DMS53 treated with DMSO at 0.1 percent for 48 hours (cell line): ENCODE results near the gene USP2.

Experiments used
- DNase-seq: peaks from one replicate; lab custom pipeline; 2025; ENCODE audit not compliant: unreplicated experiment; lab: John Stamatoyannopoulos, UW

The USP2 gene

DNA sequence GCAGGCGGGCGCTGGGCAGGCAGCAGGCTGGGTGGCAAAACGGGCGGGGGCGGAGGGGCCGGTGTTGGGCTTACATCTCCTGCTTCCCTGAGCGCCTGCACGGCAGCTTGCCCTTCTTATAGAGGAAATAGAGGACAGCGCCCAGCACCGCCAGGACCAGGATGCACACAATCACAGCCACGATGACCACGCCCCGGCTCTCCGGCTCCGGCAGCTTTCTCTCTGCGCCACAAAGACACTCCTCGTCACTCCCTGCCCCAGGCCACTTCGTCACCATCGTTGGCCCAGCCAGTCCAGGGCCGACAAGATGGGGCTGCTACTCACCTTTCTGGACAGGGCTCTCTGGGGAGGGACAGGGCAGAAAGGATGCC is 70.8 kb downstream of the USP2 start:
- no peak for DNase-seq

DNA sequence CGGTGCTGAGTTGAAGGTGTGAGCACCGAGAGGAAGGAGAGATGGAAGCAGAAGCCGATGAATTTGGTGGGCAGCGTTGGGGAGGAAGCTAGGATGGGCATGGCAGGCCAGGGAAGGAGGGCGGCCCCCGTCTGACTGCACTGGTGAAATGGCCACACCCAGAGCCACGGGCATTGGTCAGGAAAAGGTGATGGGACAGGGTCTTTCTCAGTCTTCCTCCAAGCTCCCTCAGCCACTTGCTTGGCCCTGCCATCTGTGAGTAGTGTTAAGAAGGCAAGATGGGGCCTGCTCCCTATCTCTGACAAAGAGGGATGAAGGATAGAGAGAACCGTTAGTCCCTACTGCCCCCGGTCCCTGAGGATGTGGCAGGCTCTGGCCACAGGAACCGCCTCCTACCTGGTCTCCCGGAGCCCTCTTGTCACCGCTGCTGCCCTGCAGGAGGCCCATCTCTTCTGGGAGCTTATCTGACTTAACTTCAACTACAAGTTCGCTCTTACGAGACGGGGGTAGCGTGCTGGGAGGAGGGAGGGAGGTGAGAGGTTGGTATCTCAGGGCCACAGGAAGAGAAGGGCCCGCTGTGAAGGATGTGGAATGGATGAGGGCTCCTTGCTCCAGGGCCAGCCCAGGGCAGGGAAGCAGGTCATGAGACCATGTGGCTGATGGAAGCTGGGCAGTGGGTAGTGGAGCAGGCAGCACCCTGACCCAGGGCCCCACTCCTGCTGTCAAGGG is 71.4 kb downstream of the USP2 start:
- DNase-seq = no peak

DNA sequence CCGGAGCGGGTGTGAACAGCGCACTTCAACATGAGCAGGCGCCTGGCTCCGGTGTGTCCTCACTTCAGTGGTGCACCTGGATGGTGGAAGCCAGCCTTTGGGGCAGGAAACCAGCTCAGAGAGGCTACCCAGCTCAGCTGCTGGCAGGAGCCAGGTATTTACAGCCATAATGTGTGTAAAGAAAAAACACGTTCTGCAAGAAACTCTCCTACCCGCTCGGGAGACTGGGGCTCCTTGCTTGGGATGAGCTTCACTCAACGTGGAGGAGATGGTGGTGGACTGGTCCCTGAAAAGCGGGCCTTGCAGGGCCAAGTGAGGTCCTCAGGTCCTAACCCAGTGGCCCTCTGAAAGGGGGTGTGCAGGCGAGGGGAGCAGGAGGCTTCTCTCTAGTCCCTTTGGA is 72.1 kb downstream of the USP2 start:
- no peak for DNase-seq

DNA sequence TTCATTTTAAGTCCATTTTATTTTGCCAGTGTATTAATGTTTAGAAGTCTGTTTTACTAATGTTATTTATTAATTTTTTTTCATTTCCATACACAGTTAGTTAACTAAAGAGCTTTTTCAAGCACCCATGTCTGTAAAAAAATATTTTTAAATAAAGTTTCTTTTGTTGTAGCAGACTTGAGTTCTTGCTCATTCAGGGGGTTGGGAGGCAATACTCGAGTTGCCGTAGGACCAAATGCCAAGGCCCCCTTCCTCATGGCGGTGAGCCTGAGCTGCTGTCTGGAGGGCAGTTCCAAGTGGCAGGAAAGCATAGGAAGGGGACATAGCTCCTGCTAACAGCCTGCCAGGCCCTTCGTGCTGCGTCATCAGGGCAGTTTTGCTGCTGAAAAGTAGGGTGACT is 73.5 kb downstream of the USP2 start:
- DNase-seq = no peak

DNA sequence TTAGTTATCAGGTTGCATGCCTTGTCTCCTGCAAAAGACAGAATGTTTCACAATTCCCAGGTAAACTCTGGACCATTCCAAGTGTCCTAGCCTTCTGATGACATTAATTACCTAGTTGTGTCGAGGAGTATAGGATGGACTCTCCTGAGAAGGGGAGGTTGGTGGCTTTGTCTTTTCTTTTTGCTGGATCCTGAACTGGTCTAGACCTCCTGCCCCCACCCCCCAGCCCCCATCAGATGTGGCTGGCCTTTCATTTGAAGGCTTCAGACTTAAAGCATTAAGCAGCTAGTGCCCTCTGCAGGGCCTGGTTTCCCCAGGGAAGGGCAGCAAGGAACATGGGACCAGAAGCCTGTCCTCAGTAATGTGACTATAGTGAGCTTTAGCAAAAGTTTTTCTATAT is 74.3 kb downstream of the USP2 start:
- DNase-seq = no peak

DNA sequence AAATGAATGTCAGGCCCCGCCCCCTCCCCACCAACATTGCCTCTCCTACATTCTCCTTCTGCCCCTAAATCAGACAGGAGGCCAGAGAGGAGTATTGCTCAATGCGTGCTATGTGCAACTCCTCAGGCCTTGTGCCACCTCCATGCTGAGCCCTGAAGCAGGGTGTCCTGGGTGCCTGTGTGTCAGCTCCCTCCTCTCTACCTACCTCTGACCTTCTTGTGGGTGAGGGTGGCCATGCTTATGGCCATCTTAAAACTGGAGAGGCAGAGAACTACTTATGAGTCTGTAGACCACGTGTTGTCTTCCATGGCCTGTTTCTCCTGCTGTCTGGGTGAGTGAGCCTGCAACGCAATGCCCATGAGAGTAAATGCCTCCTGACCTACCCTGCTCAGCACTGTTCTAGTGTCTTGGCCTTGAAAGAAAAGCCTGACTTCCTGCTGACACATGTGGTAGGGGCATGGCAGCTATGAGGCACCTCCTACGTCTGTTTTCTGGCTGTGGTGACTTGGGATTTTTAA is 75.1 kb downstream of the USP2 start:
- no peak for DNase-seq

DNA sequence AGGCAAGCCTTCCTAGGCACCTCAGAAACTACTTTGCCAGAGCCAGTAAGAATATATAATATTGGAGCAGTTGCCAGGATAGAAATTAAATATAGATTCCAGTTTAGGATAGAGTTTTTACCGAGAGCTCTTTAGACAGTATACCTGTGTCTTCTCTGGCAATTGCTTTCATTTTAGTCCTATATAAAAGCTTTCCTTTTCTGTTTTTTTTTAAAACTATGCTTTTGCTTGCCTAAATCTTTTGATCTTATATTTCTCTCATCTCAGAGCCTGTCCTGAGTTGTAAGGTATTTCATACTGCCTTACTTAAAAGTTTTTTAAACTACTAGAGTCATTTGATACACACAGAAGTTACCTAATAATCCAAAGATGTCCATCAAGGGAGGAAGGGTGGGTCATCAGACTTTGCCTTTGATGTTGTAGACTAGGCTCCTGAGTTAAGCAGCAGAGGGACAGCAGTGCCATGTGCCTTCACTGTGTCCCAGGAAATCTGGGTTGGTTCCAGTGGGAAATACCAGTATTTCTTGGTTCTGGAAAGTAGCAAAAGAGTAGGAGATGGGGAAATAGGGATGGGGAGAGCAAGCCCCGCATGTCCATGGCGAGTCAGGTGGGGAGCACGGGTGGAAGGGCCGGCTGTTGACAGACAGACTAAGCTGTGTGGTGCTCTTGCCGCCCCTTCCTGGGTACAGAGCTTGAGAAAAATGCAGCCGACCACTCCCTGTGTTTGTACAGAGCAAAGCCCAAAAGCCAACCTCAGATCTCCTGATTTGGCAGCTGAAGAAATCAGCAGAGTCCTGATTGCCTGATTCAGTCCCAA is 75.7 kb downstream of the USP2 start:
- no peak for DNase-seq
